GM12872 (cell line): ENCODE measurements around the gene TRIM15.
A peak's percentile ranks its signal among the peaks of the same experiment; 100 is the strongest.

Source experiments
- CTCF ChIP-seq: IDR thresholded peaks from 3 replicates; pipeline ENCODE4 v1.5.1; 2011; ENCODE audit warnings: low read depth, mild to moderate bottlenecking, low read length, moderate library complexity; ENCODE audit not compliant: insufficient read depth

Gene TRIM15

GRCh38 chr6:30136570-30137286 lies 26.6 kb upstream of the TRIM15 start:
- no peak for TF ChIP-seq CTCF

GRCh38 chr6:30142665-30143064 lies 20.7 kb upstream of the TRIM15 start:
- TF ChIP-seq CTCF = no peak

GRCh38 chr6:30143780-30144179 lies 19.6 kb upstream of the TRIM15 start:
- no peak for TF ChIP-seq CTCF

- TF ChIP-seq CTCF = no peak
Observed at GRCh38 chr6:30144811-30145210, 18.5 kb upstream of the TRIM15 start.

GRCh38 chr6:30145818-30146217 lies 17.5 kb upstream of the TRIM15 start:
- no peak for TF ChIP-seq CTCF

GRCh38 chr6:30147096-30147495 lies 16.2 kb upstream of the TRIM15 start:
- TF ChIP-seq CTCF = no peak

- 0 out of 3 replicates have a peak, but pooled peaks have one; percentile 8 for TF ChIP-seq CTCF
Observed at GRCh38 chr6:30149234-30149633, 14.1 kb upstream of the TRIM15 start.
